NCI-H510A (cell line): ENCODE data around the gene ROBO2.

Source experiments
- DNase-seq: peaks from one replicate; lab custom pipeline; 2025; lab: John Stamatoyannopoulos, UW

ROBO2 gene

GRCh38 chr3:77052733-77053670 is 13.1 kb downstream of the ROBO2 start:
- no peak for DNase-seq

GRCh38 chr3:77053795-77054194 is 13.9 kb downstream of the ROBO2 start:
- DNase-seq = no peak

GRCh38 chr3:77055841-77056341 is 16.0 kb downstream of the ROBO2 start:
- no peak for DNase-seq

- no peak for DNase-seq
These were observed 19.5 kb downstream of the ROBO2 start for GRCh38 chr3:77059354-77059753.

- no peak for DNase-seq
These were observed 23.5 kb downstream of the ROBO2 start for GRCh38 chr3:77063423-77063822.

- DNase-seq = no peak
These were observed 25.9 kb downstream of the ROBO2 start for GRCh38 chr3:77065750-77066149.

GRCh38 chr3:77066829-77067228 is 26.9 kb downstream of the ROBO2 start:
- DNase-seq = no peak

GRCh38 chr3:77068808-77069207 is 28.9 kb downstream of the ROBO2 start:
- no peak for DNase-seq

- no peak for DNase-seq
These were observed 31.5 kb downstream of the ROBO2 start for GRCh38 chr3:77071364-77071763.

- no peak for DNase-seq
These were observed 31.9 kb downstream of the ROBO2 start for GRCh38 chr3:77071809-77072208.

- DNase-seq = no peak
These were observed 32.3 kb downstream of the ROBO2 start for GRCh38 chr3:77072232-77072631.

- no peak for DNase-seq
These were observed 38.4 kb downstream of the ROBO2 start for GRCh38 chr3:77078279-77078678.

GRCh38 chr3:77079988-77080610 is 40.2 kb downstream of the ROBO2 start:
- no peak for DNase-seq

- no peak for DNase-seq
These were observed 41.4 kb downstream of the ROBO2 start for GRCh38 chr3:77081240-77081661.

GRCh38 chr3:77084511-77084910 is 44.6 kb downstream of the ROBO2 start:
- DNase-seq = no peak

GRCh38 chr3:77086408-77086807 is 46.5 kb downstream of the ROBO2 start:
- DNase-seq = no peak

GRCh38 chr3:77091809-77092208 is 51.9 kb downstream of the ROBO2 start:
- no peak for DNase-seq

- DNase-seq = no peak
These were observed 53.2 kb downstream of the ROBO2 start for GRCh38 chr3:77093101-77093500.

- DNase-seq = no peak
These were observed 56.2 kb downstream of the ROBO2 start for GRCh38 chr3:77096145-77096544.

- DNase-seq = no peak
These were observed 57.3 kb downstream of the ROBO2 start for GRCh38 chr3:77096966-77097890.

GRCh38 chr3:77102951-77103769 is 63.3 kb downstream of the ROBO2 start:
- DNase-seq = no peak
